ENCODE data around the gene MYO3A. TPM values are rescaled to one million over a fixed set of nuclear protein-coding genes. Genes with fewer than 3 reads are reported as not detected.

Gene MYO3A
- total RNA-seq, 6 experiments from 2014 or later = 0.03 TPM; not detected in 5

DNA sequence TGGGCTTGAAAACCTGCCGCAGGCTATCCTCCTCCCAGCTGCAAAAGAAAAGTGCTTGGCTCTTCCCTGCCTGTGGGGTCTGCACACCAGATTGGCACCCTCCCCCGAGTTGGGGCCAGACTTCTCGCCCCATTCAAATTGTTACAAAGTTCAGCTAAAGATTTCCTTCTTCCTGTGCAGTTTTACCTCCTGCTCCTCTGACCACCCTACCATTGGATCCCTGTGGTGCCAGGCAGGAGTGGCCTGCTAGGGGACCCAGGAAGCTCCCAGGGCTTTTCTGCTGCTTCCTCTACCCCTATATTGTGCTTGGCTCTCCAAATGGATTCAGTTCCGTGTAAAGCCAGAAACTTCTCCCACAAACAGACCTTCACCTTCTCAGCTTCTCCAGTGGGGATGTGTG lies 147.4 kb downstream of the MYO3A start:
- no peaks in the 10 kb centered on the region for H3K4me1 Mint-ChIP-seq (ENCODE audit: low read depth)
- H3K27ac Mint-ChIP-seq = no peak overlapping the region
- H3K4me3 Mint-ChIP-seq = no peak overlapping the region
- DNase-seq = no peak
- no peaks in the 10 kb centered on the region for H3K36me3 Mint-ChIP-seq (ENCODE audit: low read depth)
- TF ChIP-seq CTCF (IDR thresholded peaks at IDR 0.05) = no peak
- peaks cover 16% of the 10 kb centered on the region; the same call in 1 of the 2 replicates for H3K9me3 Mint-ChIP-seq
- H3K27me3 Mint-ChIP-seq (ENCODE audit: insufficient read depth) = peaks cover 2% of the 10 kb centered on the region; the same call in 1 of the 2 replicates

DNA sequence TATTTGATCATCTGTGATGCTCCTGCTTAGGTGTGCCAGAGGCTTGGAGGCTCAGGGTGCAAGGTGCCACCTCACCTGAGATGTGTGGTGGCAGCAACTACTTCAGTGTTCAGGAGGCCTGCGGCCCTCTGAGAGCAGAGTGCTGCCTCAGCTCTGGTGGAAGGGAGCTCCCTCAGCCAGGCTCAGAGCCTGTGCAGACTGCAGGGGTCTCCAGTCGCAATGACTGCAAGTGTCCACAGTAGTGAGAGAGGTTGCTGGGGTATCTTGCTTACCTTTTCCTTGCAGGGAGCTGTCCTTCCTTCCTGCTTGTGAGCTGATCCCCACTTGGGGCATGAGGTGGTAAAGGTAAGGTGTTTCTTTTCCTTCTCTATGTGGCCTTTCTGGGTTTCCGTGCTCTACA lies 151.5 kb downstream of the MYO3A start:
- H3K4me1 Mint-ChIP-seq (ENCODE audit: low read depth) = no peaks in the 10 kb centered on the region
- no peak for TF ChIP-seq CTCF (IDR thresholded peaks at IDR 0.05)
- H3K36me3 Mint-ChIP-seq (ENCODE audit: low read depth) = no peaks in the 10 kb centered on the region
- H3K4me3 Mint-ChIP-seq = no peak overlapping the region
- no peak for DNase-seq
- peaks cover 7% of the 10 kb centered on the region; the same call in 1 of the 2 replicates for H3K9me3 Mint-ChIP-seq
- no peak overlapping the region for H3K27ac Mint-ChIP-seq
- no peaks in the 10 kb centered on the region; the same call in 1 of the 2 replicates for H3K27me3 Mint-ChIP-seq (ENCODE audit: insufficient read depth)

- Mint-ChIP-seq H3K27ac (no peak overlapping the region), H3K9me3 (peaks cover 12% of the 10 kb centered on the region; the same call in 1 of the 2 replicates), H3K4me1 (ENCODE audit: low read depth) (no peaks in the 10 kb centered on the region), H3K27me3 (ENCODE audit: insufficient read depth) (no peaks in the 10 kb centered on the region; the same call in 1 of the 2 replicates), H3K36me3 (ENCODE audit: low read depth) (no peaks in the 10 kb centered on the region), H3K4me3 (no peak overlapping the region)
- no peak for DNase-seq
- no peak for TF ChIP-seq CTCF (IDR thresholded peaks at IDR 0.05)
Observed at GRCh38 chr10:26087666-26088065, 153.6 kb downstream of the MYO3A start.

GRCh38 chr10:26090026-26090425 lies 156.0 kb downstream of the MYO3A start:
- Mint-ChIP-seq H3K4me1 (ENCODE audit: low read depth) (no peaks in the 10 kb centered on the region), H3K9me3 (peaks cover 14% of the 10 kb centered on the region; the same call in 1 of the 2 replicates), H3K27ac (no peak overlapping the region)

GRCh38 chr10:26090762-26091161 lies 156.7 kb downstream of the MYO3A start:
- Mint-ChIP-seq H3K4me3 (no peak overlapping the region), H3K27ac (no peak overlapping the region), H3K36me3 (ENCODE audit: low read depth) (no peaks in the 10 kb centered on the region), H3K4me1 (ENCODE audit: low read depth) (no peaks in the 10 kb centered on the region), H3K27me3 (ENCODE audit: insufficient read depth) (no peaks in the 10 kb centered on the region; the same call in 1 of the 2 replicates), H3K9me3 (peaks cover 17% of the 10 kb centered on the region; the same call in 1 of the 2 replicates)
- no peak for TF ChIP-seq CTCF (IDR thresholded peaks at IDR 0.05)
- no peak for DNase-seq

More at GRCh38 chr10:26090026-26090425, 156.0 kb downstream of the MYO3A start:
- DNase-seq = no peak
- no peak overlapping the region for H3K4me3 Mint-ChIP-seq
- H3K27me3 Mint-ChIP-seq (ENCODE audit: insufficient read depth) = no peaks in the 10 kb centered on the region; the same call in 1 of the 2 replicates
- TF ChIP-seq CTCF (IDR thresholded peaks at IDR 0.05) = no peak
- H3K36me3 Mint-ChIP-seq (ENCODE audit: low read depth) = no peaks in the 10 kb centered on the region
